Mesenteric fat pad (tissue), 1 donor: ENCODE results near the gene GPD2. TPM values are rescaled to one million over a fixed set of nuclear protein-coding genes. Genes with fewer than 3 reads are reported as not detected.
"Not testable (repeated sequence)": the region's sequence is repeated elsewhere in the genome, so short reads cannot be mapped to it uniquely, and the experiment has no call there.

Experiments
- DNase-seq: peaks from one replicate; pipeline ENCODE4 v3.0.0-alpha.2; 2020; ENCODE audit warnings: low spot score
- total RNA-seq: library from RNA; stranded (reverse); fragmentation: NEBNext Ultra II Directional; extraction: Animal tissue kit (Norgen Biotek cat#: 25700); gene quantifications from one replicate; pipeline ENCODE4 v1.2.1, GENCODE V29; 2021
- donor health status: DM: yes; HTN: yes; CAD: no.

GPD2 gene
- total RNA-seq, 1 donor from 2014 or later: 35.7 TPM

DNA sequence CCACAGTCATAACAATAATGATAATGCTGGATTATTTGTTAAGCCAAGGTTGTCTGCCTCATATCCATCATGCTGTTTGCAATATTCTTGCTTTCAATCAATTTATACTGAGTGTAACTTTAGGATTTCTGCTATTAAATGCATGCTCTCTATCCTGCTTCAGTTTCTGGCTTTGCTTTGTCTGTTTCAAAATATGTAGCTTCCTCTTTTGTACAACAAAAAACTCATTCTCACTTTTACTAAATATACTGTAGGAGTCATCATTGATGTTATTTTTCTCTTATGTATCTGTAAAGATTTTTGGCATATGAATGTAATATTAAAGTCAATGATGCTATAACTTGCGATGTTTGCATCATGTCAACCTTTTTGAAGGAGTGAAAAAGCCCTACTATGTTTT lies 149.3 kb downstream of the GPD2 start:
- DNase-seq: no peak

DNA sequence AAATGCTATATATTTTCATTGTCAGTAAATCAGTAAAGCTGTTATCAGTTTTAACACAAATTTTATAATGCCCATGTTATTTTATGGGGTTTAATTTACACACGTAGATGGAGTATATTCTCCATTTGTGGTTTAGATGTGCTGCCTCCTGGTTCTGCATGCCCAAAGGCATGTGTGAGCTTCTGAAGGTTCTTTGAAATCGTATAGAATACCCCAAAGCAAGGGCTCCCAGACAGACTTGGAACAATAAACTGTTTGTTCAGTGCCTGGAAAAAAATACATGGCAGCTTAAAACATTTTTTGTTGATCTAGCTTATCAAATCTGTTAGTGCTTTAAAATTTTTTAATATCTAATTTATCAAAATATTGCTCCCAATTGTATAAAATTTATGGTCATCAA lies 150.4 kb downstream of the GPD2 start:
- DNase-seq: no peak

DNA sequence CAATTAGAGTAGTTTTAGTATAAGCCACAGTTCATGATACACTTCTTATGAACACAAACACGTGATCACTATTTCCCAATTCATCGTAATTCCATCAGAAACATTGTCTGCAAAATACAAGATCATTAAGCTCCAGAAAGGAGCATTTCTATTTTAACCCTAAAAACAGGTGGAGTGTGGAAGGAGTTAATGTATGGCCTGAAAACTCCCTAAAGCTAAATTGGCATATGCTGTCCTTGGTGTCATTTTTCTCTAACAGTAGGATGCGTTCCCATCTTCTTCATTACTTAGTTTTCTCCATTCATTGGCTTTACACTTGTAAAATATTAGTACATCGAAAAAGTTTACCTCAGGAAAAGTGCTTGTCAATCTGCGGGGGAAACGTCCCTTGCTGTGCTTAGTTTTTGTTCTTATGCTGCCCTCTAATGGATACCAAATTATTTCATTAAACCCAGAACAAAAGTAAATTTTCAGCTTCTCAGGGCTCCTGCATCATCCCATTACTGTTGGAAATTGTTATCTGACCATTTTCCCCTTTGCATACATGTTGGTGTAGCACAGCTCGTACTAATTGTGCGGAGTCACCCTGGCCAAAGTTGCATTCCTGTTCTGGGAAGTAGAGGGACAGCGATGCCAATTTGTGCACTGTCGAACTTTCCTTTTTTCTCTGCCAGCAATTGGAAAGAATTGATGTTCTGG lies 153.4 kb downstream of the GPD2 start:
- DNase-seq: no peak

GRCh38 chr2:156590085-156590739 lies 154.0 kb downstream of the GPD2 start:
- DNase-seq: no peak

- no peak for DNase-seq
These were observed 156.8 kb downstream of the GPD2 start for GRCh38 chr2:156592809-156593593.

- DNase-seq: no peak
These were observed 157.4 kb downstream of the GPD2 start for GRCh38 chr2:156593594-156593921.

DNA sequence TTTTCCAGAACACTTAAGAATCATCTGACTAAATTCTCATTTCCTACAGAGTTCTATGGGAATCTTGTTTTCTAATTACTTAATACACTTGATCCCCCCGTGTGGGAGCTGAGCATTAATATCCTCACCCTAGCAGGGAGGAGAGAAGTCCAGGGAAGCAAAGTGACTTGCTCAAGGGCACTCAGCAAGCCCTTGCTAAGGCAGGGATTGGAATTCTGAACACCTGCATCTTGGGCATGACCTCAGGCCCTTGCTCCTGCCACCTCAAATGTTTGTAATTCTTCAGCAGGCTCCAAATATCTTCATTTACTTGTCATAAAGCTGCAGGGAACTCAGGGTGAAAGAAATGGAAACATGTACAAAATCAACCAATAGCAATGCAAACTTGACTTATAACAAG lies 162.4 kb downstream of the GPD2 start:
- no peak for DNase-seq

DNA sequence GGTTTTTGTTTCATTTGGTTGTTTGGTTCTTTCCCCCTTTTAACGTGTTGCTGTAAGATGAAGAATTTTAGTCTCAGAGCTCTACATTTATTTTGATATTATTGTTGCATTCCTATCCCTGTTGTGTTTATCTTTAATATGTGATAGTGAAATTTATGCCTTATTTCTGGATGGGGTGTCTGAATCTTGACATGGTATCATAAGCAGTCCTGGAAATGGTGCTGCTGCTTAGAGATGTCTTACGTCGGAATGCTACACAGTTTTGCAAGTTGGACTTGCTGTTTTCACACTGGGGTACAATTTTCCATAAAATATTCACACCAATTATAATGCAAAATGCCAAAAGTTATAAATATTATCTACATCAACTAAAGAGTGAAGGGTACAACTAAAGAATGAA lies 164.0 kb downstream of the GPD2 start:
- no peak for DNase-seq

DNA sequence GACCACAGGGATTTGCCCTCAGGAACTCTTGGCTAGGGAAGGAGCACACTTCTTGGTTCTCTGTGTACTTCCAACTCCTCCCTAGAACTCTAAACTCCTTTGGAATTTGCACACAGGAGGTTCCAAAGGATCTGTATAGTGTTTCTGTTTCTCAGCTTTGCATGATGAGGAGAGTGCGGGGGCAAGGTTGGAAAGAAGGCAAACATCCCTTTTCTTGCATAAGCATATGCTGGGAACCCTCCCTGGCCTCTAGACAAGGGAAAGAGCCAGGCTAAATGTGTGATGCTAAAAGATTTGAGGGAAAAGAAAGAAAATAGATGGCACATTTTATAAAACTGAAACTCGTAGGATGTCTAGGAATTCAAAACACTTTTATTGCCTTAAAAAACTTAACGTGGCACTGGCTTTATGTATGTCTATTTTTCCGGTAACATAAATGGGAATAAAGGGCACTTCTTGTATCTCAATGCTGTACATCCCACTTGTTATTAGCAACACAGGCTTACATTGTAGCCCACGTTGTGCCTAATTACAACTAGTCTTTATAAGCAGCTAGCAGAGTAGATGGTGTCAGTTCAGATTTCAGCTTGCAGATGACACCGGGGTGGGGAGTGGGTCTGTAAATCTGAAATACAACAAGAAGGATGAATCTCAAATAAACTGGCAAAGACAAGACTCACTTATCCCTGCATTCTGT lies 165.8 kb downstream of the GPD2 start:
- no peak for DNase-seq

DNA sequence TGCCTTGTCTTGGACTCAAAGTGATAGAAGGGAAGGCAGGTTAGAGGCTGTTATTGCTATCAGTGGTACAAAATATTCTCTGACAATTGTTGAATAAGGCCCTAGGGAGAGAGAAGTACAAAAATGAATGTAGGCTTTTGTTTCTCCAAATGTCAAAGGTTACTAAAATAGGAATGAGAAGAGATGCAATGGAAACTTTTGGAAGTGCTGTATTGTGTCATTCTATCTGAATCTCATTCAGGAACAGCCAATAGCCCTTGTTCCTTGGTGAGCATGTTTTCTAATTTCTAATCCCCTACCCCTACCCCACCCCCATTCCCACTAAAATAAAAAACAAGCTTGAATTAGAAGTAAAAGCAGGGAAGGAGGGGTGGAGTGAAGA lies 166.4 kb downstream of the GPD2 start:
- DNase-seq: no peak

DNA sequence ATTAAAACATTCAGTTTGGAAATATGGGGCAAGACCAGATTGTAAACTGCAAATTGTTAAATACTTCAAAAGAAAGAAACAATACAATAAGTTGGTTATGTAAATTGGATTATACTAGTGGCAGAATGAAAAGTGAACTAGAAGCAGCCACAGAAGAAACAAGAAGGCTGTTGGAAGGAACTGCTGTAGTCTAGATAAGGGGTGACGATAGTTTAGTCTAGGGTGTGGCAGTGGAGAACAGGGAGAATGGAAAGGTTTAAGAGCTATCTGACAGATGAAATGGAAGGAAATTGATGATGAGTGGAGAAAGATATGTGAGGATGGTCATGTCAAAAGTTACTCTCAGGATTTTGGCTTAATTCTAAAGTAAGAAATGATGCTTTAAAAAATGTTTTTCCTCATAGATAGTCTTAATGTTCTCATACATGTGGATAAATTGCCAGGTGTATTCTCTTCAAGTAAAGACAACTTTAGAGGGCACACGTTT lies 179.7 kb downstream of the GPD2 start:
- DNase-seq: no peak

- not testable (repeated sequence) for DNase-seq
These were observed 181.9 kb downstream of the GPD2 start for GRCh38 chr2:156618071-156618470.

DNA sequence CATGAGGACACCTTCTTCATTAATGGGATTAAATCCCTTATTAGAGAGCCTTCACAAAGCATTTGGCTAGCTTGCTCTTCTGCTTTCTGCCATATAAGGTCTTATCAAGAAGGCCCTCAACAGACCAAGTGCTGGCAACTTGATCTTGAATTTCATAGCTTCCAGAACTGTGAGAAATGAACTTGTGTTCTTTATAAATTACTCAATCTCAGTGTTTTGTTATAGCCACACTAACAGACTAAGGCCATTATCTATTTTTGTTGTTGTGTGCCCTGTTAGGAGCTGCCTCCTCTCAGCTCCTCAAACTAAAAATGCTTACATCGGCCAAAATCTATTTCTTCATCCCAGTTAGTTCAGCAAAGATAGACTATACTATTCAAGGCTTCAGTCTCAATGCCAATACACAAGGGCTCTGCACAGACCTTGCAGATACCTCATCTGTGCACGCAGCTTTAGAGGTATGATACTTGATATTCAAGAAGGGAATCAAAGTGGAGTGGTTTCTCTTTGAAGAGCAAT lies 182.9 kb downstream of the GPD2 start:
- no peak for DNase-seq

- DNase-seq: no peak
These were observed 186.3 kb downstream of the GPD2 start for GRCh38 chr2:156622491-156622890.

DNA sequence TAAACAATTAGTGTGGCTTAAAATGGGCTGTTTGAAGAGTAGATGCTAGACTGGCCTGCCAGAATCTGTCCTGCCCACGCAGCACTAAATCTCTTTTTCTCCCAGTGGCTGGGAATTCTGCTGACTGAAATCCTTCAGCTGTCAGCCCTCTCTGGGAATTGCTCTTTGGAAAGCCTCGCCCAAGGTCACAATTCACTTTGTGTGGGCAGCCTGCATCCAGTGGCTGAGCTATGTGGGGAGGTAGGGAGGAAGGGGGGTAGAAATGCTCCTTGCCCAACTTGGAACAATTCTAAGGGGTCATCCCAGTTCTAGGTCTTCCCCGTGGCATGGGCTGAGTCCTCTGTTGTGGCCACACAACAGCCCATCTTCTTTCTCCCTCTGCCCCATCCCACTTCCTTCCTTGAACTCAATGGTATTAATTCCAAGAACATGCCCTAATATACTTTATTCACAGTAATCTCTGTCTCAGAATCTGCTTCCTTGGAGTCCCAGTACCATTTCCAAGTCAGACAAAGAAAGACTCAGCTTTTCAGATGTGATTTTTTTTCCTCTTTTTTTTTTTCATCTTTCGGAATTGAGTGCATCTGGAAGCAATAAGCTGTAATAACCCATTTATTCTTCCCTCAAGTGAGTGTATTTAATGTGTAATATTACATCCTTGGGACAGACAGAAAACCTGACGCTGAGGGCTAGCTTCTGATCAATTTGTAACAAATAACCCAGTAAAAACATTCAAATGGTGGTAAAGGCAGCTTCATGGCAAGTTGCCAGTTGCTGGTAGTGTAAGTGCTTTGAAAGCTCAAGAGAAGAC lies 189.4 kb downstream of the GPD2 start:
- DNase-seq: no peak

GRCh38 chr2:156626931-156627330 lies 190.8 kb downstream of the GPD2 start:
- no peak for DNase-seq

DNA sequence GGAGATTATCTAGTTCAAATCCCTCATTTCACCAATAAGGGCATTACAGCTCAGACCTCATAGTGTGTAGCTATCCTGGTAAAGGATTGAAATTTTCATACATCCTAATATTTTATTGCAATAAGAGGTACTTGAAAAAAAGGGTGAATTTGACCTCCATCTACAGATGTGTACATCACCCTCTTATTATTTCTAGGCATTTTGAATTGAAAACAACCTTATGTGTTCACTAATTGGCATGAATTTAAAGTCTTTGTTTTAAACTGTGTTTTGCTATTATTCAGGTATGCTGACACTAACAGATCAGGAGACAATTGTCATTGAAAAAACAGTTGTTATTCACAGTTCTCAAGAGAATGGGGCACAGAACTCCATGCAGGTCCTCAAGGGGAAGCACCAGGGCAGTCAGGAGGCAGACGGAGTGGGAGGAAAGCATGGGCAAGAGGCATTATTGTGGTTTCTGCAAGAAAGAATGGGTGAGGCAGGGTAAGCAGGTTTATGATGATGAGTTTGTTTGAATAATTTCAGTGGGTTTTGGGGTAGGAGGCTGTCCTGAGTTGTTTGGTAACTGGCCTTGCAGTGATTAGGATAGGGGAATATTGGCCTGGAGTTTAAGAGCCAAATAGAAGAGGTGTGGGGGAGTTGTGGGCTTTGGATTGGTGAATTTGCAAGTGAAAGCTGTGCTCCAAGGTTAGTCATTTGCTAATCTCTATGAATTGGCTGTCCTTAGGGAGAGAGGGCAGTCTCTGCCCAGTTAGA lies 194.6 kb downstream of the GPD2 start:
- no peak for DNase-seq

- no peak for DNase-seq
These were observed 199.5 kb downstream of the GPD2 start for GRCh38 chr2:156635646-156636045.
